GM23338 (cell line): Measurements from ENCODE around the gene GUCY1A2. TPM values are rescaled to one million over a fixed set of nuclear protein-coding genes. Genes with fewer than 3 reads are reported as not detected.

Source experiments
- ATAC-seq: fragments of 200-7000 bp; cut with Tn5 transposase; 3 replicates; pipeline ENCODE4 v1.9.1; 2020
- DNase-seq: peaks from one replicate; pipeline ENCODE4 v3.0.0-alpha.2; 2015; ENCODE audit warnings: low spot score
- H2AFZ ChIP-seq: fragments of 200-600 bp; sonication (generic); 2 replicates; pipeline ENCODE4 v1.8.0; 2016; ENCODE audit warnings: antibody characterized with exemption, mild to moderate bottlenecking, moderate library complexity
- H3F3A ChIP-seq: fragments of 200-600 bp; sonication (generic); replicated peaks from 2 replicates; pipeline ENCODE4 v1.8.0; 2017; ENCODE audit warnings: antibody characterized with exemption, mixed run types, low read depth
- H3K27ac ChIP-seq: fragments of 200-600 bp; sonication (generic); 2 replicates; pipeline ENCODE4 v1.6.1; 2016; ENCODE audit warnings: low read depth
- H3K27me3 ChIP-seq: fragments of 200-600 bp; sonication (generic); 2 replicates; pipeline ENCODE4 v1.8.0; 2016; ENCODE audit warnings: mild to moderate bottlenecking, mixed run types, moderate library complexity; ENCODE audit not compliant: insufficient read depth
- H3K36me3 ChIP-seq: fragments of 200-600 bp; sonication (generic); 2 replicates; pipeline ENCODE4 v1.8.0; 2016; ENCODE audit warnings: mild to moderate bottlenecking; ENCODE audit not compliant: insufficient read depth
- H3K4me1 ChIP-seq: fragments of 200-600 bp; sonication (generic); 2 replicates; pipeline ENCODE4 v1.8.0; 2016; ENCODE audit warnings: mild to moderate bottlenecking, moderate library complexity; ENCODE audit not compliant: insufficient read depth
- H3K4me2 ChIP-seq: fragments of 200-600 bp; sonication (generic); 2 replicates; pipeline ENCODE4 v1.7.1; 2017; ENCODE audit warnings: mixed run types
- H3K4me3 ChIP-seq: fragments of 200-600 bp; sonication (generic); 2 replicates; pipeline ENCODE4 v1.6.1; 2016; ENCODE audit warnings: mixed run types
- H3K79me2 ChIP-seq: fragments of 200-600 bp; sonication (generic); replicated peaks from 2 replicates; pipeline ENCODE4 v1.8.0; 2017; ENCODE audit warnings: mild to moderate bottlenecking; ENCODE audit not compliant: insufficient read depth
- H3K9me2 ChIP-seq: fragments of 200-600 bp; sonication (generic); 2 replicates; pipeline ENCODE4 v1.8.0; 2017; ENCODE audit not compliant: insufficient read depth
- H4K20me1 ChIP-seq: fragments of 200-600 bp; sonication (generic); replicated peaks from 2 replicates; pipeline ENCODE4 v1.8.0; 2017; ENCODE audit warnings: mild to moderate bottlenecking; ENCODE audit not compliant: insufficient read depth
- H3K27ac Mint-ChIP-seq: 2 replicates; pipeline ENCODE4 v1.8.0; 2020; ENCODE audit warnings: inconsistent platforms, mild to moderate bottlenecking, moderate library complexity, mixed read lengths
- H3K27me3 Mint-ChIP-seq: 3 replicates; pipeline ENCODE4 v1.8.0; 2022; ENCODE audit warnings: low read depth, mild to moderate bottlenecking, moderate library complexity, mixed read lengths, inconsistent platforms; ENCODE audit not compliant: insufficient read depth, poor library complexity
- H3K36me3 Mint-ChIP-seq: 3 replicates; pipeline ENCODE4 v1.8.0; 2021; ENCODE audit warnings: low read depth, mild to moderate bottlenecking, inconsistent platforms, moderate library complexity, mixed read lengths
- H3K4me1 Mint-ChIP-seq: 3 replicates; pipeline ENCODE4 v1.8.0; 2020; ENCODE audit warnings: mild to moderate bottlenecking, inconsistent platforms, mixed read lengths
- H3K4me3 Mint-ChIP-seq: 3 replicates; pipeline ENCODE4 v1.8.0; 2021; ENCODE audit warnings: moderate library complexity, mild to moderate bottlenecking, inconsistent platforms, mixed read lengths
- H3K9me3 Mint-ChIP-seq: 3 replicates; pipeline ENCODE4 v1.8.0; 2020; ENCODE audit warnings: moderate library complexity, mild to moderate bottlenecking, inconsistent platforms, mixed read lengths
- CTCF ChIP-seq, 2 experiments: fragments of 200-600 bp in 1 of 2; sonication (generic) in 1 of 2; conservative IDR thresholded peaks; 2 replicates each; pipeline versions ENCODE4 v1.5.1 to v1.6.1; 2016 to 2017; ENCODE audit warnings: antibody characterized with exemption in 2 of 2, low read depth in 2 of 2, mild to moderate bottlenecking in 2 of 2, moderate library complexity in 1 of 2
- ETS1 ChIP-seq: IDR thresholded peaks from 2 replicates; pipeline ENCODE4 v1.6.1; 2016; ENCODE audit warnings: antibody characterized with exemption
- EZH2 ChIP-seq: fragments of 200-600 bp; sonication (generic); IDR thresholded peaks from one replicate; pipeline ENCODE4 v1.8.0; 2017; ENCODE audit warnings: antibody characterized with exemption, mild to moderate bottlenecking, low read depth; ENCODE audit not compliant: unreplicated experiment
- EZH2phosphoT487 ChIP-seq: fragments of 200-600 bp; sonication (generic); IDR thresholded peaks from one replicate; pipeline ENCODE4 v1.8.1; 2018; ENCODE audit warnings: antibody characterized with exemption; ENCODE audit not compliant: unreplicated experiment
- JUNB ChIP-seq: IDR thresholded peaks from one replicate; pipeline ENCODE4 v1.6.1; 2016; ENCODE audit warnings: antibody characterized with exemption; ENCODE audit not compliant: unreplicated experiment
- POLR2AphosphoS5 ChIP-seq: IDR thresholded peaks from 2 replicates; pipeline ENCODE4 v1.6.1; 2016; ENCODE audit warnings: antibody characterized with exemption, low read depth
- STAT1 ChIP-seq: IDR thresholded peaks from one replicate; pipeline ENCODE4 v1.6.1; 2016; ENCODE audit warnings: antibody characterized with exemption; ENCODE audit not compliant: unreplicated experiment
- ZNF114 ChIP-seq: fragments of 250-450 bp; sonication (Bioruptor Pico); IDR thresholded peaks from 2 replicates; pipeline ENCODE4 v1.5.0; 2020; ENCODE audit warnings: mild to moderate bottlenecking, moderate library complexity
- ZNF331 ChIP-seq: fragments of 250-450 bp; sonication (Bioruptor Pico); IDR thresholded peaks from 2 replicates; pipeline ENCODE4 v1.5.0; 2020; ENCODE audit warnings: low read depth, mild to moderate bottlenecking, moderate library complexity
- polyA plus RNA-seq: library from polyadenylated mRNA; unstranded; fragments of >200 nt; fragmentation: Nextera tagmentation; extraction: Ambion mirVana; gene quantifications from 2 replicates; pipeline ENCODE4 v1.2.1, GENCODE V29; 2016
- total RNA-seq: library from RNA; depleted of rRNA; stranded (reverse); fragments of >200 nt; shearing (Covaris generic); gene quantifications from 2 replicates; pipeline ENCODE4 v1.2.3, GENCODE V29; 2014

Gene GUCY1A2
- total and polyA plus RNA-seq, 2 experiments from 2014 or later = 0.36 to 1.4 TPM

GRCh38 chr11:106959386-106959785, 58.9 kb downstream of the GUCY1A2 start:
- peaks cover 14% of the 10 kb centered on the region; the same call in 2 of the 3 replicates for H3K9me3 Mint-ChIP-seq
- peaks cover 35% of the 10 kb centered on the region for H3K4me1 ChIP-seq
- H3K36me3 ChIP-seq = no peaks in the 10 kb centered on the region
- no peak for TF ChIP-seq ZNF331 (CRISPR knock-in tag)
- no peak for TF ChIP-seq JUNB
- no peak for TF ChIP-seq EZH2
- no peak for TF ChIP-seq ETS1
- TF ChIP-seq POLR2AphosphoS5 = no peak
- TF ChIP-seq EZH2phosphoT487 = no peak
- TF ChIP-seq CTCF (conservative IDR thresholded peaks at IDR 0.05; ENCODE audit: low read depth in 2 of 2) = no peak
- TF ChIP-seq ZNF114 (CRISPR knock-in tag) = no peak
- H3K4me3 Mint-ChIP-seq = no peak overlapping the region
- peak overlapping the region; percentile 63 for H3K27ac ChIP-seq
- H3K79me2 ChIP-seq = no peaks in the 10 kb centered on the region
- no peaks in the 10 kb centered on the region for H3F3A ChIP-seq
- H3K4me3 ChIP-seq = no peak overlapping the region
- H3K9me2 ChIP-seq = no peaks in the 10 kb centered on the region; the same call in 1 of the 2 replicates
- H4K20me1 ChIP-seq = no peaks in the 10 kb centered on the region
- DNase-seq (no peak), ATAC-seq (peak; percentile 21; the same call in 2 of the 3 replicates)
- H3K4me1 Mint-ChIP-seq = peaks cover 58% of the 10 kb centered on the region
- H2AFZ ChIP-seq = peak overlapping the region; percentile 81; the same call in 1 of the 2 replicates
- peak overlapping the region; percentile 74 for H3K27ac Mint-ChIP-seq
- H3K4me2 ChIP-seq = peak overlapping the region; percentile 42; the same call in 1 of the 2 replicates
- no peaks in the 10 kb centered on the region for H3K27me3 Mint-ChIP-seq
- H3K36me3 Mint-ChIP-seq = peaks cover 18% of the 10 kb centered on the region; the same call in 2 of the 3 replicates
- H3K27me3 ChIP-seq = no peaks in the 10 kb centered on the region

GRCh38 chr11:106958517-106959248, 59.6 kb downstream of the GUCY1A2 start:
- Histone ChIP-seq H3K4me1 (peaks cover 35% of the 10 kb centered on the region), H3K36me3 (no peaks in the 10 kb centered on the region), H3K27ac (no peak overlapping the region), H3F3A (no peaks in the 10 kb centered on the region), H3K79me2 (no peaks in the 10 kb centered on the region), H3K4me3 (no peak overlapping the region), H3K4me2 (no peak overlapping the region), H2AFZ (no peak overlapping the region), H3K27me3 (no peaks in the 10 kb centered on the region), H4K20me1 (no peaks in the 10 kb centered on the region), H3K9me2 (no peaks in the 10 kb centered on the region; the same call in 1 of the 2 replicates)
- Mint-ChIP-seq H3K27me3 (peaks cover 1% of the 10 kb centered on the region), H3K36me3 (peaks cover 22% of the 10 kb centered on the region; the same call in 2 of the 3 replicates), H3K27ac (no peak overlapping the region), H3K9me3 (peaks cover 20% of the 10 kb centered on the region; the same call in 2 of the 3 replicates), H3K4me3 (no peak overlapping the region), H3K4me1 (peaks cover 58% of the 10 kb centered on the region)
- no peak for ATAC-seq
- TF ChIP-seq STAT1 = no peak
- no peak for DNase-seq
